Hepatocyte (in vitro differentiated cells): ENCODE results near the gene ASTE1. TPM values are rescaled to one million over a fixed set of nuclear protein-coding genes. Genes with fewer than 3 reads are reported as not detected.

Experiments used
- DNase-seq: peaks from one replicate; pipeline ENCODE4 v3.0.0-alpha.2; 2016; ENCODE audit warnings: low spot score
- H2AFZ ChIP-seq: fragments of 200-600 bp; sonication (generic); 2 replicates; pipeline ENCODE4 v1.6.0; 2016; ENCODE audit warnings: antibody characterized with exemption, mild to moderate bottlenecking
- H3K27ac ChIP-seq: fragments of 200-600 bp; sonication (generic); 2 replicates; pipeline ENCODE4 v1.5.1; 2016; ENCODE audit warnings: mild to moderate bottlenecking
- H3K27me3 ChIP-seq: fragments of 200-600 bp; sonication (generic); 2 replicates; pipeline ENCODE4 v1.6.1; 2016
- H3K36me3 ChIP-seq: fragments of 200-600 bp; sonication (generic); replicated peaks from 2 replicates; pipeline ENCODE4 v1.5.1; 2016; ENCODE audit warnings: low read depth; ENCODE audit not compliant: insufficient read depth
- H3K4me1 ChIP-seq: fragments of 200-600 bp; sonication (generic); 2 replicates; pipeline ENCODE4 v1.5.1; 2016; ENCODE audit warnings: mild to moderate bottlenecking, moderate library complexity; ENCODE audit not compliant: insufficient read depth
- H3K4me2 ChIP-seq: fragments of 200-600 bp; sonication (generic); 2 replicates; pipeline ENCODE4 v1.6.0; 2016
- H3K4me3 ChIP-seq: fragments of 200-600 bp; sonication (generic); 2 replicates; pipeline ENCODE4 v1.5.1; 2016; ENCODE audit warnings: mild to moderate bottlenecking
- H3K79me2 ChIP-seq: fragments of 200-600 bp; sonication (generic); 2 replicates; pipeline ENCODE4 v1.6.0; 2017; ENCODE audit warnings: mild to moderate bottlenecking
- H3K9me2 ChIP-seq: fragments of 200-600 bp; sonication (generic); replicated peaks from 2 replicates; pipeline ENCODE4 v1.6.0; 2017; ENCODE audit warnings: mild to moderate bottlenecking; ENCODE audit not compliant: insufficient read depth
- H3K9me3 ChIP-seq: fragments of 200-600 bp; sonication (generic); 2 replicates; pipeline ENCODE4 v1.5.1; 2016; ENCODE audit warnings: low read depth, mild to moderate bottlenecking
- H4K20me1 ChIP-seq: fragments of 200-600 bp; sonication (generic); 2 replicates; pipeline ENCODE4 v1.6.0; 2016; ENCODE audit warnings: mild to moderate bottlenecking; ENCODE audit not compliant: insufficient read depth, poor library complexity, severe bottlenecking
- CTCF ChIP-seq: fragments of 200-600 bp; sonication (generic); IDR thresholded peaks from 2 replicates; pipeline ENCODE4 v1.5.1; 2016; ENCODE audit warnings: antibody characterized with exemption, mild to moderate bottlenecking; ENCODE audit not compliant: poor library complexity
- EZH2 ChIP-seq: fragments of 200-600 bp; sonication (generic); IDR thresholded peaks from 2 replicates; pipeline ENCODE4 v1.6.1; 2016; ENCODE audit warnings: antibody characterized with exemption, mild to moderate bottlenecking, borderline replicate concordance
- EZH2phosphoT487 ChIP-seq: fragments of 200-600 bp; sonication (generic); IDR thresholded peaks from one replicate; pipeline ENCODE4 v1.6.1; 2018; ENCODE audit warnings: antibody characterized with exemption, mild to moderate bottlenecking, low read depth, moderate library complexity; ENCODE audit not compliant: unreplicated experiment, severe bottlenecking
- WGBS: methylation state at CpG from one replicate; pipeline ENCODE4 v1.1.6; 2016; ENCODE audit warnings: low lambda C conversion rate; ENCODE audit errors: missing lambda C conversion rate; 5-methylcytosine and 5-hydroxymethylcytosine counted together
- polyA plus RNA-seq: library from polyadenylated mRNA; unstranded; fragments of >200 nt; fragmentation: Nextera tagmentation; extraction: Ambion mirVana; gene quantifications from 2 replicates; pipeline ENCODE4 v1.2.1, GENCODE V29; 2016
- total RNA-seq: library from RNA; depleted of rRNA; stranded (reverse); fragments of >200 nt; gene quantifications from 2 replicates; pipeline ENCODE4 v1.2.3, GENCODE V29; 2014

Gene ASTE1
- total and polyA plus RNA-seq, 2 experiments from 2014 or later, result 5.1 to 5.3 TPM

GRCh38 chr3:131008326-131008725, 18.3 kb downstream of the ASTE1 start:
- Histone ChIP-seq H3K4me1 (no peaks in the 10 kb centered on the region), H3K79me2 (no peaks in the 10 kb centered on the region), H3K4me2 (no peak overlapping the region), H2AFZ (no peak overlapping the region), H3K36me3 (no peaks in the 10 kb centered on the region), H3K4me3 (no peak overlapping the region), H3K27me3 (no peaks in the 10 kb centered on the region), H3K9me3 (no peaks in the 10 kb centered on the region), H3K27ac (no peak overlapping the region), H3K9me2 (no peaks in the 10 kb centered on the region), H4K20me1 (no peaks in the 10 kb centered on the region)
- TF ChIP-seq EZH2phosphoT487 (no peak), EZH2 (no peak), CTCF (no peak)
- DNase-seq, result no peak
- 100% methylated on average over 1 of the region's 1 CpG for WGBS

GRCh38 chr3:131007782-131008181, 18.8 kb downstream of the ASTE1 start:
- H2AFZ ChIP-seq, result no peak overlapping the region
- no peaks in the 10 kb centered on the region for H3K4me1 ChIP-seq
- no peaks in the 10 kb centered on the region for H3K9me3 ChIP-seq
- H3K9me2 ChIP-seq, result no peaks in the 10 kb centered on the region
- H3K27me3 ChIP-seq, result no peaks in the 10 kb centered on the region
- H3K27ac ChIP-seq, result no peak overlapping the region
- H3K79me2 ChIP-seq, result no peaks in the 10 kb centered on the region
- H3K36me3 ChIP-seq, result no peaks in the 10 kb centered on the region
- no peaks in the 10 kb centered on the region for H4K20me1 ChIP-seq
- H3K4me3 ChIP-seq, result no peak overlapping the region
- 96% methylated on average over 2 of the region's 2 CpGs for WGBS
- no peak for DNase-seq
- TF ChIP-seq EZH2 (no peak), CTCF (no peak), EZH2phosphoT487 (no peak)
- no peak overlapping the region for H3K4me2 ChIP-seq

GRCh38 chr3:131007256-131007655, 19.4 kb downstream of the ASTE1 start:
- no peaks in the 10 kb centered on the region for H4K20me1 ChIP-seq
- H3K4me3 ChIP-seq, result no peak overlapping the region
- H3K27ac ChIP-seq, result no peak overlapping the region
- H2AFZ ChIP-seq, result no peak overlapping the region
- H3K9me3 ChIP-seq, result no peaks in the 10 kb centered on the region
- no peaks in the 10 kb centered on the region for H3K79me2 ChIP-seq
- TF ChIP-seq EZH2 (no peak), EZH2phosphoT487 (no peak), CTCF (no peak)
- DNase-seq, result no peak
- no peaks in the 10 kb centered on the region for H3K4me1 ChIP-seq
- no peaks in the 10 kb centered on the region for H3K9me2 ChIP-seq
- H3K4me2 ChIP-seq, result no peak overlapping the region
- 96% methylated on average over 2 of the region's 2 CpGs for WGBS
- no peaks in the 10 kb centered on the region for H3K36me3 ChIP-seq
- no peaks in the 10 kb centered on the region for H3K27me3 ChIP-seq

- no peak overlapping the region for H3K4me2 ChIP-seq
- no peaks in the 10 kb centered on the region for H3K9me2 ChIP-seq
- H3K36me3 ChIP-seq, result no peaks in the 10 kb centered on the region
- no peaks in the 10 kb centered on the region for H3K9me3 ChIP-seq
- H3K4me3 ChIP-seq, result no peak overlapping the region
- H3K4me1 ChIP-seq, result no peaks in the 10 kb centered on the region
- WGBS, result 100% methylated on average over 1 of the region's 1 CpG
- no peaks in the 10 kb centered on the region for H3K27me3 ChIP-seq
- H2AFZ ChIP-seq, result no peak overlapping the region
- DNase-seq, result no peak
- H3K79me2 ChIP-seq, result no peaks in the 10 kb centered on the region
- H3K27ac ChIP-seq, result no peak overlapping the region
- no peaks in the 10 kb centered on the region for H4K20me1 ChIP-seq
- TF ChIP-seq CTCF, result no peak
- no peak for TF ChIP-seq EZH2
- no peak for TF ChIP-seq EZH2phosphoT487
These were observed 22.0 kb downstream of the ASTE1 start for GRCh38 chr3:131004603-131005002.
